Brain pericyte (primary cell): Measurements from ENCODE around the gene TMIGD3.

Source experiments
- DNase-seq: peaks from one replicate; pipeline ENCODE4 v3.0.0-alpha.2; 2012; ENCODE audit warnings: low read depth, low spot score

The TMIGD3 gene

DNA sequence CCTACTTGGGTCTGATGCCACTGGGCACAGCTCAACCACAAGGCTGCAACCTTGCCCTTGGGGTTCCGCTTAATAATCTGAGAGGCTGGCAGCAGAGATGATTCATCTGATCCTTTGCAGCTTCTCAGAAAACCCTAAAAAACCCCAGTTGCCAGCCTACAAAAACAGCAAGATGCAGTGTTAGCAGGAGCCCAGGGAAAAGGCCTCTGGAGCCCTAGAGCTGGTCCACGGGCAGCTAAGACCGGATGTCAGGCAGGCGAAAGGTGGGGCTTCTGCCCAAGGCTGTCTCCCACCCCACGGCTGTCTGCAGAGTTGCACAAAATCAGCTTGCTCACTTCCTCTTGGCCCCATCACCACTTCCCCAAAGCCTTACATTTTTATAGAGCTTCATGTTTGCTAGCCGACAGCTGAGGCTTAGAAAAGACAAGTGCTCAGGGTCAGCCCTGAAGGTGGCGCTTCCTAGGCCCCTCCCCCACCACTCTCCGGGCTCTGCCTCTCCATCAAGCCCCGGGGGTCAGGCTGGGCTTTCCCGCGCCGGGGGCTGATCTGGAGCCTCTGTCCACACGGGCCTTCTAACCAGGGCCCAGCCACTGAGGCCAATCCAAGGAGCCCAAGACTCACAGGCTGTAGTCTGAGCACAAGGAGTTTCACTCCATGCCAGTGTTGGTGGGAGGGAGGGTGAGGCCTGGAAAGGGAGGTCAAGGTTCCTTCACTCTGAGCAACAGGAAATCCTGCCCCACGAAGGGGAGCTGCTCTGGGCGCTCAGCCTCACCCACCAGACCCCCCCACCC, 4.2 kb upstream of the TMIGD3 start:
- DNase-seq: no peak

DNA sequence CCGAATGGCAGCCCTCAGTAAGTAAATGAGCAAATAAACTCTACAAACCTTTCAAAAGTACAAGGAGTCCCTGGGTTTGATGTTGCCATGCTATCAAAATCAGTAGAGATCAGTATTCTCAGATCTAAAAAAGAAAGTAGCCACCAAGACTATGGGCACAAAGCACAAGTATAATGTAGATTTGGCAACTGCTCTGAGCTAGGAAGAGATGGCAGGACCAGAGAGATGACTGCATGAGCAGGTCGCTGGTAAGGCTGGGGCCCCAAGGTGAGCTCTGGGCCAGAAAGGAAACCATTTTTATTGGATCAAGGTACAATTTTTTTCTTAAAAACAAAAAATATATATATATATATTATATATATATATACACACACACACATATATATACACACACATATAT, 3.1 kb upstream of the TMIGD3 start:
- no peak for DNase-seq

DNA sequence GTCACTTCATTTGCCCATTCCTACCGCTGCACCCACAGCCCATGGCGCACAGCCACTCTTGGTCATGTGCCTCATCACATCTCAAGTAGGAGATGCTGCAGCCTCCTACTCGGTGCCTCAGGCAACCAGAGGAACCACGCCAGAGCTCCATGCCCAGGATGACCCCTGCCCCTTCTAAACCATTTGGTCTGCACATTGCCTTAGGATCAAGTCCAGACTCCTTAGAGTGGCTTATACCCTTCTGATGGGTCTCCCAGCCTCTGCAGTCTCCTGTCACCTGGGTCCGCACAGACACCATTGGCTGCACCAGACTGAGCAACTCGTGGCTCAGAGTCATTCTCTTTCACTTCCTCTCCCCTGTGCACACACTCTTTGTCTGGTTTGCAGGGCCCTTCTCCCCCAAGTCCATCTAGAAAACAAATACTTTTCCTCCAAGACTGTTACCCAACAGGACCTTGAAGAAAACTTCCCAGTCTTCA, 2.2 kb upstream of the TMIGD3 start:
- DNase-seq: no peak

DNA sequence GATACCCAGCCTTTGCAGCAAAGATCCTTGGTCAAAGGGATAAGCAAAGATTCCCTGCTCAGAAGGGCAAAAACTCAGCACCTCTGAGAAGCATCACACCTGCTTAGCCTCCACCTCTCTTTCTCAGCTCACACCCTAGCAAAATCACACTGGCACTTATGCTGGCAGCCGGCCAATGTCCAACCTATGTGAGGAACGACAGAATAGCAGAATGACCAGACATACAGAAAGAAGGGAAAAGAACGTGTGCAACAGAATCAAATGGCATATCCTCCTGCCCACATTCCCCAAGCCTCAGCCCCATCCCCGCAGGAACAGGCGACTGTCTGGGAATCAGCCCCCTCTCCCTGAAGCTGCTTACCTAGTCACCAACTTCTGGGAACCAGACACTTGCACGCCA, 664 bp upstream of the TMIGD3 start:
- no peak for DNase-seq

DNA sequence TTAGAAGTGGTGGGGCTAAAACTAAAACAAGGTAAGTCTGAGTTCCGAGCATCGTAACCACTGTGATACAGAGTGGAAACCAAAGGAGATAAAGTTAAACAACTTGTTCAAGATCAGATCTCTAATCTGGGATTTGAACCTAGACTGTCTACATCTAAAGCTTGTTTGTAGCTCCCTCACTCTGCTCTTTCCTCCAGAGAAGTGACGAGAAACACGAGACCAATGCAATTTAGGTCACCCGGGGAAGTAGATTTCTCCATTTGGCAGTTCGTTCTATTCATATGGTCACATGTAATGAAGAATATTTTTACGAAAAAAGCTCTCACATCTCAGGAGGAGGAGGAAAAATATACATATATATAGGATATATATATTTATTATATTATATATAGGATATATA, 1.8 kb downstream of the TMIGD3 start:
- no peak for DNase-seq

DNA sequence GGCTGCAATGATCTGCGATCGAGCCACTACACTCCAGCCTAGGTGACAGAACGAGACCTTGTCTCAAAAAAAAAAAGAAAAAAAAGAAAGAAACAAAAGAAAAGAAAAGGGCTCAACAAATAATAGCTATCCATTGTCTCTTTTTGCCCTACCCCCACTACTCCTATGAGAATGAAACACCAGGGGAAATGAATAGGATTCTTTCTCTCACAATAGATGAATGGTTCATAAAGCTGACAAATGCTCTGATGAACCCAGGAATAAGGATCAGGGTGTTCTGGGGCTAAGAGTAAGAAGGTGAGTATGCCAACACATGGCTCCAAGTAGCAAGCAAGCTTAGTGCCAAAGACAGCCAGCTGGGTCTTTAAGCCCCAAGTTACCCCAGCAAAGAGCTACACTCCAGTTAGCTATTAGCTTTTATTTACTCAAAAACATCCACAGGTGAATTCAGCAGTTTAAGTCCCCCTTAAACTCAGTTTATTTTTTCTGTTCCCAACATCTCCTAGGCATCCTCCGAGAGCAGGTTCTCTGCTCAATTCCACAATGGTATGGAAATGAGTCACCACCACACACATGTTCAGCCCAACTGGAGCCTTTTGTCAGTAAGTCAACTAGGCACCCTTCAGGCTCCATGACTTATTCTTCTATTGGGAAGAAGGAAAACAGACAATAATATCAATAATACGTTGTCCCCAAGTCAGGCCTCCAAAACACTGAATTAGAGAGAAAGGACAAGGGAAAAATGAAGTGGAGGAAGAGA, 4.2 kb downstream of the TMIGD3 start:
- no peak for DNase-seq

DNA sequence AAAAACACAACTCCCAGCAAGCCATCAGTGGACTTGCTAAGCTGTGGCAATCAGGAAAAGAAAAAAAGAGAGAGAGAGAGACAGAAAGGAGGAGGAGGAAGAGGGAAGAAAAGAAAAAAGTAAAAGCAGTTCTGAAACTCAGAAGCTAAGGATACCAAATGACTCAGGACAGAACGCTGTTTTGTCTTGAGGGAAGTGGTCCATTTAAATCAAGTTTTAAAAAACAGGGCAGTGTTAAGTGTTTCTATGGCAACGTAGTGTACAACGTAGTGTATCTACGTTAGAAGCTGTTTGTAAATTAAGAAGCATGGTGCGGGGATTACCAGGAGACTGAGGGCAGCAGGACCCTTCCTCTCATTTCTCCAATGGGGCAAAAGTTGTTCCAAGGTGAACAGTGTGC, 5.8 kb downstream of the TMIGD3 start:
- DNase-seq: no peak

DNA sequence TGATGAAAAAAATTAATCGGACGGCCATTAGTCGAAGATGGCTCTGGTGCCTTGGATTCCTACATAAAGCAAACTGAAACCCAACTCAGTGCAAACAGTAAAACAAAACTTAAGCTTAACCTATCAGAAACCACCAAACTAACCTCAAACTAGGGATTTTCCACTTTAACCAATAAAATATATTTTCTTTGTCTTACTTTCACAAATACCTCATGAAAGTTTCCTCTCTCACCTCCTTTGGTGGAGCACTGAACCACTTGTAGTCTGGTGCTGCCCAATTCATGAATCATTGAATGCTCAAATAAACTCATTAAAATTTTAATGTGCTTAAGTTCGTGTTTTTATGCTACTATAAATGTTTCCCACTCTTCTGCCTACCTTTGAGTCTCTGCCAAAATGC, 7.0 kb downstream of the TMIGD3 start:
- no peak for DNase-seq

DNA sequence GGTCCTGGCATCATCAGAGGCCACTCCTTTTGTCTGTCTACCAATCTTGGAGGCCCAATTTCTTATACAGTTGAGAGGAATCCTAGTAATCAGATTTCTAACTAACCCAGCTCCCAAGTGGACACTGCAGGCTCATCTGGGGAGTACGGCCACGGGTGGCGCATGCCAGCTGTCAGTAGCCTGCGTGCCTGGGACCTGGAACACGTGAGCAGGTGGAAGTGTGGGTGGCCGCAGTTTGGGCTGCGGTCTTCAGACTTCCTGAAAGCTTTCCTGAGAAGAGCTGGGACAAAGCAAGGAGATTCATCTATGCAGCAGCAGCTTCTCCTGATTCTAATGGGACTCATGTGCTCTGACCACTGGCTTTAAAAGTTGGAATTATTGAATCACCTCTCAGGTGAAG, 12.4 kb downstream of the TMIGD3 start:
- no peak for DNase-seq

DNA sequence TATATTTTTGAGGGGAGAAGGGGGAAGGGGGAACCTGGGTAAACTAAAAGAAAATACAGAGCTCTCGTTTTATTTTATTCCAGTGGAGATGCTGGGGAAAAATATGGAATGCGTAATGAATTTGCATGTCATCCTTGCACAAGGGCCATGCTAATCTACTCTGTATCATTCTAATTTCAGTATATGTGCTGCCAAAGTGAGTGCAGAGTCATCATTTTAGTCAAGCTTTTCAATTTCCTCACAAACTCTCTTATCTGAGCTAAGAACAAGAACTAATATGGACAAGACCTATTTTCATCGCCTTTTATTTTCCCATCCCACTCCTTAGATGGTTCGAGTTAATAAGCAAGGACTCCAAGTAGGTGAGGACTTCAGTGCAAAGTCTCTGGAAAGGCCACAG, 13.2 kb downstream of the TMIGD3 start:
- DNase-seq: no peak

DNA sequence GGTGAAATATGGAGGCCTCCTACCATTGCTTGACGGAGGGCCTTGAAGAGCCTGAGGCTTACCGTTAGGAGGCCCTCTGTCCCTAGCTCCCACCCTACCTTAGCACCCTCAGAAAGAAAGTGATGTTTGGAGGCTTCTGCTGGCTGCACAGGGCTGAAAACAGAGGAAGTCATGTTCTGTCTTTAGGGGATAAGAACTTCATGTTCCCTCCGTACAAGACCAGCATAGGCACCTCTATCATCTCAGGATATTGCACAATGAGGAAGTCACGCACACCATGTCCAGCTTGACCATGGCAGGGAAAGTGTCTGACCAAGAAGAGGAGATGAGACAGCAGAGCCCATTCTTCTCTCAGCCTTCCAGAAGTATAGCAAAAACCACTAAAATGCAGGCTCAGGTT, 13.8 kb downstream of the TMIGD3 start:
- no peak for DNase-seq

DNA sequence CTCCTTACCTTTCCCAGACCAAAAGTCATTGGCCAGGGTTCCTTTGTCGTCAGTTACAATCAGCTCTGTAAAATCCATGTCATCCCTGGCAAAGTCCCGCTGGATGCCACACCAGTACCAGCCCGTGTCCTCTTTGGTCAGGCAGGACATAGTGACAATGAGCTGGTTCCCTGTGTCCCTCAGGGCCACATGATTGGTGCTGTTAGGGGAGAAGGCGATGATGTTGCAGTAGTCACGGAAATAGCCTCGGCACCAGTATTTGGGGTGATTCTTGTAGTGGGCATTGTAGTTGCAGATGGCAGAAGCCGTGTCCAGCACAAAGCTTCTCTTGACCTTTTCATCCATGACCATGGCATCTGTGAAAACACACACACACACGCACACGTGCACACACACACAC, 14.8 kb downstream of the TMIGD3 start:
- DNase-seq: no peak

DNA sequence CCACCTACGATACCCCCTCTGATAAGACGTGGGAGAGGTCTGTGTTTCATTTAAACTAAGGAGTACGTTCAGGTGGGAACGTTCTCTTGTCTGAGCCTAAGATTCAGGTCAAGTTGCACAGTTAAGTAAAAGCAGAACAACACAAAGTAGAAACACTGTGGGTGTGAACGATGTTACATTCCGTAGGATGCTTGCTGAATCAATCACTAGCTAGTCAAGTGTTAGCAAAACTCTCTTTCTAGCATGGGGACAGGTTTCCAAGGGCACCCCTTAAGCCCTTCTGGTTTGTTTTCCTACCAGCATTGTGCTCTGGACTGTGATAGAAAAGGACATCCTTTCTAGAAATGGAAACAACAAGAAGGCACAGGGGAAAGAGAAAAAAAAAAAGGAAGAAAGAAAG, 16.3 kb downstream of the TMIGD3 start:
- no peak for DNase-seq

DNA sequence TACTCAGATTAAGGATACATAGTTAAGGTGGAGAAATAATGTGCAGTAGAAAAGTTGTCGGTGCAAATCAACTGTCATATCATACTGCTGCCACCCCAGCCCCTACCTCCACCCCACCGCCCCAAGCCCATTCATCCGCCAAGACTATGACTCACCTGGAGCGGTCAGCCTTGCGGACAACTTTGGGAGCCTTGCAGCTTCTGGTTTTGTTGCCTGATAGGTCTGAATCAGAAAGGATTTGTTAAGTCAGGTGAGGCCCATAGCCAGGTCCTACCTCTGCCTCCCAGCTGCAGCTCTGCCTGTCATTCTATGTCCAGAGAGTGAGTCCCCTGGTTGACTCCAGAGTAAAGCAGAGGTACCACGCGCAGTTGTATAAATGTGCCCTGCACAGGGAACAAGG, 17.0 kb downstream of the TMIGD3 start:
- DNase-seq: no peak

DNA sequence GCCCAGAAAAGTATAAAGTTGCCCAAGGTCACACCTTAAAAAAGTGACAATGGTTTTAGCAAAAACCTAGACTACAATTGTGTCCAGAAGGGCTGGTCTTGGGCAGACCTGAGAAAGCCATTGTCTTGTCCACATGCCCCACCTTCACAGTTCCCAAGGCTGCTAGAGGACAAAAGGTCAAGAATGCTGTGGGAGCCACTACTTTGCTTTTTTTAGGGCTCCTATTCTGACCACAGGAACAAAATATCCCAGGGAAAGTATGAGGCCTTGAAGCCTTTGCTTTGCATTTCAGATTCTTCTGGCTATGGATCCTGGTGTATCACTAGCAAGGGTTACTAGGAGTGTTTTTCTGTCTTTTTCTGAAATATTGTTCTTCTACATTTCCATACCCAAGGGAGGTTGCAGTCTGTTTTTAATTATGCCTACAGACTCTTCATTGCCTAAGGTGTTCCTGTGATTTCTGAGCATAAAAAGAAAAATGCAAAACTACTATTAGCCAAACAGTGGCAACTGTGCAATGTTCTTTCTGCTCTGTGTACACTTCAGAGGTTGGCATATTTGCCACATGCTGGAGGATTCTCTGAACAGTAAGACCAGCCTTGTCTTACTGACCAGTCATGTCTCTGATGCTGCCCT, 18.9 kb downstream of the TMIGD3 start:
- DNase-seq: no peak

DNA sequence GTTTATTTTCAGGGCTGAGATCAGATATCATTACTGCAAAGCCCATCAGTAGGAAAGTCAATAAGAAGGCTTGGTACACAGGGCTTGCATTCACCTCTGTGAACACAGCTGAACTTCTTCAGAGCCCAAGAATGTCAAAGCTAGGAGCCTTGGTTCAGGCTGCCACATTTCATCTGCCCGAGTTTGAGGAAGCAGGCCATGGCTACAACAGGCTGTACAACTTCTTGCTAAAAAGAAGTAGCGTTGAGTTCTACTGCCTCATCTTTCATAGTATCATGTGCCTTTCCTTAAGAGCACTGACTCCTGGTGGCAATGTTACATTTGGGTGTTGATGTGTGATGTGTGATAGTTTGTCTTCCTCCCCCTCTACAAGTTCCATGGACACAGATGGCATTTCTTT, 19.6 kb downstream of the TMIGD3 start:
- no peak for DNase-seq

DNA sequence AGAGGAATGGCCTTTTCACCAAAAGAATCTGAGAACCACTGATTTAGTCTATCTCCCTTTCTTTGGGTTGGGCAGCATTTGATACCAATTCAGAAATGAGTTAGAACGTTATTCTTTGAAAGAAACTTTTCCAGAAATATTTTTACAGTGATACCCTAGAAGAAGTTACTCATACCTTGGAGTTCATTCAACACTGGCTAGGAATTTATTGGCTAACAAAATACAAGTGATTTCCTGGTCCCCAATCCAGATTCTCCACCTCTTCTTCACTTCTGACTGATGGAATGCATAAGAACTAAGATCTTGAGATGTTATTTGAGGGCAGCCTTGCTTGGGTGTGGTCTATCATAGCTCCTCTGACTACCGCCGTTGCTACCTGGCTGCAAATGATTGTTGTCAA, 20.3 kb downstream of the TMIGD3 start:
- DNase-seq: no peak

DNA sequence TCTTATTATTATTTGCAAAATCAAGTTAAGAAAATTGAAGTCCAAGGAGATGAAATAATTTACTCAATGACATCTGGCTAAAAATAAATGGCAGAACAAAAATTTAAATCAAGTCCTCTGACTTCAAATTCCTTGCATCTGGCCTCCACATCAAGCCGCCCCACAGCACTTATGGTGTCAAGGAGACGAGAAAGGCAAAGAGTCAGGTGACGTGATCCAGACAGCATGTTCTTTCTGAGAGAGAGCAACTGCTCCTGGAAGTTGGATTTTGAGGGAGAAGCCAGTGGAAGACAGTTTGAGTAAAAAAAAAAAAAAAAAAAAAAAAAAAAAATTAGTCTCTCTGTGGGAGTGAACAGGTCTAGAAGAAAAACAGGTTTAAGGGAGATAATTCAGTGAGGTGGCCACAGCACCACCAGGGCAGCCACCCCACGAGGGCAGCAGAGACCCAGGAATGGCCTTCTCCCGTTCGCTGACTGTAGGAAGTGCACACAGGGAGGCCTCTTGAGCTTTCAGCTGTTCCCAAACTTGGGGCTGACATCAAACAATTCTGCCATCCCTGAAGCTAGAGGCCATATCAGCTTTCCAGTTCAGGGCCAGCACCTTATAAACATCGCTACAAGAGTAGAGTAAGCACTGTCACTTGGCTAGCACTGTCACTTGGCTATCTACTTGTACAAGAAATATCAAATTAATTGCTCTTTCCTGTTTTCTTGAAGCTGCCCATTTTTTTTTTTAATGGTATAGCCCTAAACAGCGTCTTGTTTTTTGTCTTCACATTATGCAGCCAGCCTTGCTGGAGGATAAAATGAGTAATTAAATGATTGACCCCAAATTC, 21.8 kb downstream of the TMIGD3 start:
- no peak for DNase-seq

DNA sequence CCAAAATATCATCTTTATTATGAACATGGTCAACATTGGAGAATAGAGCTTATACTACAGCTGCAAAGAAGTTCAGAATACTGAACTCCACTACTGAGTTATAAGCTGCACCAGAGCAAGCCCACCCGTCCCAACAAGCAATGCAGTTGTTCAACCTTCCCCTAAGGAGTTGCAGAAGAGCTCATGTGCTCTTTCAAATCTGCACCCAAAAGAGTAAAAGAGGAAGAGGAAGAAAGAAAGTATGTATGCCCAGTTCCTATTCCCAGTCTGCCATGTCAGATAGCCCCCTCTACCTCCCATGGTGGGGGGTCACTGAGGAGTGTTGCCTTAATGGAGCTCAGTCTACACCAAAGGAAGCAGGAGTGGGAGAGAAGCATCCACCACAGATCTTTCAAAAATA, 22.8 kb downstream of the TMIGD3 start:
- DNase-seq: no peak

DNA sequence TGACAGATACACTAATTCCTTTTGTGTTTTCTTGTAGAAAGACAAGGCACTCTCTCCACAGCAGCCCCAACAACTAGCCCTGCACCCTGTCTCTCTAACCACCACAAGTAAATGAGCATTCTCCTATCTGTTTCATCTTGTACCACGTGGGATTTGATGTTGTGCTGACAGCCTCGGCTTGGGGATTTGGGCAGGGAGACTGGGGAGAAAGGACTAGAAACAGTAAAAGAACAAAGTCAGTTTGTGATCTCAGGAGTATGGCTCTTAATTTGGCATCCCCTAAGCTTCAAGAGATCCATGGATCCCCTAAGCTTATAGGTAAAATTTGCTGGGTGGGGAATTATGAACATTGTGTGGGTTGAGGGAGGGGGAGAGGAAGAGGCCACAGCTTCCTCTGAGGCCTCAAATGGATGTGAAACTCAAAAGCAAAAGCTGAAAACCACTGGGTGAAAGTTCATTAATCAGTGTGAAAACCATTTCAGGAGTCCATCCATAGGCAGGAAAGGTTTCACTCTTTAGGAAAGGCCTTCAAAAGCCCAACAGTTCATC, 26.6 kb downstream of the TMIGD3 start:
- no peak for DNase-seq

DNA sequence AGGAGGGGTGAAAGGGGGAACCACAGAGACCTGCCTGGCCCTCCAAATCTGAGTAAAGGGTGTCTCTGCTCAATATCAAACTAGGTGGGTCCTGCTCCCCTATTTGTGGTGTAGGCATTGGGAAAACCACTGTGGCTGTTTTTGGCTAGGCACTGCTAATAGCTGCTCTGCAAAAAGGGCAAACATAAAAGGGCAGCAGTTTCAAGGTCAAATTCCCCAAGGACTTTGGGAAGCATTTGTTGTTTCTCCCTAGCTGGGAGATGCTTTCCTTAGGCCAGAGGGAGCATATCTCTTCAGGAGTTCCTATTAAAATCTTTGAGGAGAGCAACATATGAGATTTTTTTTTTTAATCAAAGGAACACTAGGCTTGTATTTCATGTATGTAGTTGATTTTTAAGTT, 27.2 kb downstream of the TMIGD3 start:
- DNase-seq: no peak

DNA sequence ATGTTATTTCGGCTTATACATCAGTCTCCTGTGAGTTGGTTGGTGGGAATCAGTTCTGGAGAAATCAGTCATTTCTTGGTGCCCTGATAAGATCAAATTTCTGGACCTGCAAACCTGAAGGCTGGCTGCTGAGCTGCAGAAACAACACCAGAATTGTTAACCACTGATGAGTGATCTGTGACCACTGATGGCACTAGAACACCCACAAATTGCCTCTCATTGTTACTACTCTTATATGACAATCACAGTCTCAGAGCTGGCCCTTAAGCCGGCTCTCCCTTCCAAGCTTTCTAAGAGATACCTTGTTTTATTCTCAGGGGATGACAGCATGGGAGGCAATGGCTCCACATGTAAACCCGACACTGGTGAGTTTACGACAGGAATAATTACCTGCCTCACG, 27.7 kb downstream of the TMIGD3 start:
- no peak for DNase-seq
